Measurements from ENCODE around the gene CD82.
A peak's percentile ranks its signal among the peaks of the same experiment; 100 is the strongest.

Gene CD82

DNA sequence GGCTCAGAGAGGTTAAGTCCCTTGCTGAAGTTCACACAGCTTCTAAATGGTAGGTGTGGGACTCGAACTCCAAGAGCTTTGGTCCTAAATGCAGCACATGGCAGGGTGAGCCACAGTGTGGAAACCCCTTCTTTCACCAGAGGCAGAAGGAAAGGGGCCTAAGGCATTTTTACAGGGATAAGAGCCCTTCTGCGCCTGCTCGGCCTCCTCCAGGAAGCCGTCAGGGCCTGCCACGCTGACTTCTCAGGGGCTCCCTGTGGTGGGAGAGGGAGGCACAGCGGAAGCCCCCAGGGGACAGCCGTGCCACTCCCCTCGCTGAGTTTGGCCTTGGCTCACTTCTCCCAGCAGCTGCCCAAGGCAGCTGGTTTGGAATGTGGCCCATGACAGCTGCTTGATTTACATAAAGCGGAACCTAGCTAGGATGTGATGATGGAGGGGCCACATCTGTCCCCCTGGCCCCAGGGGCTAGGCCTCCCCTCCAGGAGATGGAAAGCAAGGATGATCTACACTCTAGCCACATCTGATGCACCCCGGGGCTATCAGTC is 35.4 kb downstream of the CD82 start:
- DNase-seq (ENCODE audit: low read depth in 2 of 2) = no peak

DNA sequence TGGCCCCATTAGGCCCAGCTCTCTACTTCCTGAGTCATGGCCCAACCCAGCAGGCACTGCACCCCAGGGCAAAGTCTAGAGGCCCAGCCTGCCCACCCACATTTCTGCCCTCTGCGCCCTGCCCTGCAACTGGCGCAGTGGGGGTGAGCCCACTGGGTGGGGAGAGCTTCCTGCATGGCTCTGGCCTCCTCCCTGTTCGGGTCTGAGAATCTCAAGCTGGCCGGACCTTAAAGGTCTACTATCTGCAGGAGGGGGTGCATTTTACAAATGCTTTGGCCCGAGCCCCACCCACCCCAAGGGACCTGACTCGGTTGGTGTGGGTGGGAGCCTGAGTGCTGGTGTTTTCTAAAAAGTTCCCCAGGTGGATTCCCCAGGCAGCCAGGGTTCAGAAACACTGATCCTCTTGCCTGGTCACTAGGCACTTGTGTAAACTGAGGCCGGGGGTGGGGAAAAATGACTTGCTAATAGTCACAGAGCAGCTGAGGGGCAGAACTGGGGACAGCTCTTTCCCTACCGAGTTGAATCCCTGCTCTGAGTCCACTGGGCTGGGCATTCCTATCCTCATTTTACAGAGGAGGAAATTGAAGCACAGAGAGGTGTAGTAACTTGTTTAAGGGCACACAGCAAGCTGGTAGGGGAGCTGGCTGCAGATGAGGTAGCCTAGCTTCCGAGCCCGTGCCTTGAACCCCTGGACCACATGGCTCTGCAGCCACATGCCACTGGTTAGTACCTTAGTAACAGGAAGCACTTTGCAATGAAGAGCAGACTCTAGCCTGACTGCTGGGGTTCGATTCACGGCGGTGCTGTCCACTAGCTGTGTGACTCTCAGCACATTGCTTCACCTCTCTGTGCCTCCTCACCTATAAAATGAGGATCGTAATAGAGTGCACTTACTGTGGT is 36.3 kb downstream of the CD82 start:
- DNase-seq (ENCODE audit: low read depth in 2 of 2) = no peak

DNA sequence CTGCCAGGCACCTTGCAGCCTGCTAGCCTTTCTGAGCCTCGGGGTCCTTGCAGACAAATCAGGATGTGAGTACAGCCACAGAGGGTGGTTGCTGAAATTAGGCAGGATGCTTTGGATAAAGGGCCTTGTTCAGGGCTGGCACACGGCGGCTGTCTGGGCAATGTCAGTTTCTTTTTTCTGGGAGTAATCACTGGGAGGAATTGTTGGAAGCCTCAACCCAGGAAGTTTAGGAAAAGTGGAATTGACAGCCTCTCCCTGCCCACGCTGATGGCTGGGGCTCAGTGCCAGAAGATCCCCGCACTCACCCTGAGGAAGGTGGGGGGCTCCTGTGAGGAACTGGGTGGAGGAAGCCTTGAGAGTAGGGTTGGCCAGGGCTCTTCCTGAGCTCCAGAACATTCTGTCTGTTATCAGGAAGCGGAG is 37.4 kb downstream of the CD82 start:
- DNase-seq (ENCODE audit: low read depth in 2 of 2) = no peak

DNA sequence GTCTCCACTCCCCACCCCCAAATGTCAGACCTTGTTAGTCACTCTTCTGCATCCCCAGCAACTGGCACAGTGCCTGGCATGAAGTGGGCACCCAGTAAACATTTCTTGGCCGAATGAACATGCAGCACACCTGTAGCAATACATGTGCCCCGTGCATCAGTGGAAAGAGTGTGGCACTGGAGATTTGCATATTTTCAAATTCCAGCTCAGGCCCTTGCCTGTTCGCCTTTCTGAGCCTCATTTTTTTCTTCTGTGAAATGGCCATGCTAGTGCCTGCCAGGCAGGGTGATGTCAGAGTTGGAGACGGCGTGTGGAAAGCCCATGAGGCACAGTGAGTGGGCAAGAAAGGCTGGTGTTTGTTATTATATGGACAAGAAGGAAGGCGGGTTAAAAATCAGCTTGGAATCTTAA is 38.7 kb downstream of the CD82 start:
- no peak for DNase-seq (ENCODE audit: low read depth in 2 of 2)

DNA sequence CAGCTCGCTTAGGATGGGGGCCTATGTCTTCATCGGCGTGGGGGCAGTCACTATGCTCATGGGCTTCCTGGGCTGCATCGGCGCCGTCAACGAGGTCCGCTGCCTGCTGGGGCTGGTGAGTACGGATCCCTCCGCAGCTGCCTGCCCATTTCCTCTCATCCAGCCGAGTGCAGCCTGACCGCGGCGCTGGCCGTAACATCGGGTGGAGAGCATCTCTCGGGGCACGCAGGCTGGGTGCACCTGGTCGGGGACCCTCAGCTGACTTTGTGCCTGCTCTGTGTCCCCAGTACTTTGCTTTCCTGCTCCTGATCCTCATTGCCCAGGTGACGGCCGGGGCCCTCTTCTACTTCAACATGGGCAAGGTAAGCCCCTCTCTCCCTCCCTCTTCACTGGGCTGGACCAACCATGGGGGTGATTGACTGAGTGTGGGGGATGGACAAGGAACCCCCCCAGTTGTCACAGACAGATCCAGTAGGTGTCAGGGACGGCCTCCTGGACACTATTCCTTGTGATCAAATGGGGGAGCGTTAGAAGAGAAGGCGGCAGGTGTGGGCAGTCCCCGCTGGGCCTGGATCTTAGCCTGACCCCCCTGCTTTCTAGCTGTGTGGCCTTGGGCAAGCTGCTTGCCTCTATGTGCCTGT is 39.7 kb downstream of the CD82 start:
- no peak for DNase-seq (ENCODE audit: low read depth in 2 of 2)

DNA sequence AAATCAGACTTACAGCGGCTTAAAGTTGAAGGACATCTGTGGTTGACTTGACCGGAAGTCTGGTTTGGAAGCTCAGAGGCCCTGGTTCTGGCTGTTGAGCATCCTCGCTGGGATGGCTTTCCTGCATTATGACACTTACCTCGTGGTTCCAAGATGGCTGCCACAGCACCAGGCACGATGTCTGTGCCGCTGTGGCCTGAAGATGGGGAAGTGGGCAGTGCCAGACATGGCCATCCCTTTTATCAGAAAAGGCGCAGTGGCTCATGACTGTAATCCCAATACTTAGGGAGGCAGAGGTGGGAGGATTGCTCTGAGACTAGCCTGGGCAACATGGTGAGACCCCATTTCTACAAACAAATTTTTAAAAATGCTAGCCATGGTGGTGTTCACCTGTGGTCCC is 40.5 kb downstream of the CD82 start:
- DNase-seq (ENCODE audit: low read depth in 2 of 2) = no peak

DNA sequence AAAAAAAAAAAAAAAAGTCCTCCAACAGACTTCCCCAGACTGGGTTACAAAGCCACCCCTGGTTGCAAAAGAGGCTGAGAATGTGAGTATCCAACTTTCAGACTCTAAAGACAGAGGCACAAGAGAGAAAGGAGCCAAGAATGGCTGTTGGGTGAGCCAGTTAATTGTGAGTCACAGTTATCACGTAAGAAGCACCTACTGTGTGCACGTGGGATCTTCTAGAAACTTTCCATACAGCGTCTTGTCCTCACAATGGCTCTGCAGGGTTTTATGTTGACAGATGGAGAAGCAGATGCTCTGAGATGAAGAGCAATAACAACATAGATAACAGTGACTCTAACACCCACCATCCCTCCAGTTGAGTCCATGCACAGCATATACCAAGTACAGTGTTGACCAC is 41.0 kb downstream of the CD82 start:
- no peak for DNase-seq (ENCODE audit: low read depth in 2 of 2)

DNA sequence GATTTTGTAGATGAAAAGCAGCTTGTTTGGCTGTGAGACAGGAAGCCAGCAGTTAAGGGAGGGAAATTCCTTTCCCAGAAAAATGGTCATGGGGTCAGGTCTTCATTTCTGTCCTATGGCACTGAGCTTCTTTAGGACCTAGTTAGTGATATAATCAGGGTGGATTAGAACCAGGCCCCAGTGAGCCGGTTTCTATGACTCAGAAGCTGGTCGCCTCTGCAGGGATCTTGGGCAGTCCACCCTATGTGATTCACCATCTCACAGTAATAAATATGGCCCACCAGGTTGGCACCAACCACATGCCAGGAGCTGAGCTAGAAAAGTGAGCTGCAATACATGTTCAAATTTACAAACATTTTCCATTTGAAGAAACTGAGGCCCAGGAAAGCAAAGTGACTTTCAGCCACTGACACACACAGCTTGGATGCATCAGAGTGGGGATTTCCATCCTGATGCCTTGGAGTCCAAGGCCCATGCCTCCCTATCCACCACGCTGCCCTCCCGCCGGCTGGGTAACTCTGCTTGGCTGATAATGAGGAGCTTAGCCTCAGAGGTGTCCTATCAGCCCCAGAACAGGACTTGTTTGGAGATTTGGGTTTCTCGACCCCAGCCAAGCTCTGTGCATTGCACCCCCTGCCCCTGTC is 42.0 kb downstream of the CD82 start:
- no peak for DNase-seq (ENCODE audit: low read depth in 2 of 2)

DNA sequence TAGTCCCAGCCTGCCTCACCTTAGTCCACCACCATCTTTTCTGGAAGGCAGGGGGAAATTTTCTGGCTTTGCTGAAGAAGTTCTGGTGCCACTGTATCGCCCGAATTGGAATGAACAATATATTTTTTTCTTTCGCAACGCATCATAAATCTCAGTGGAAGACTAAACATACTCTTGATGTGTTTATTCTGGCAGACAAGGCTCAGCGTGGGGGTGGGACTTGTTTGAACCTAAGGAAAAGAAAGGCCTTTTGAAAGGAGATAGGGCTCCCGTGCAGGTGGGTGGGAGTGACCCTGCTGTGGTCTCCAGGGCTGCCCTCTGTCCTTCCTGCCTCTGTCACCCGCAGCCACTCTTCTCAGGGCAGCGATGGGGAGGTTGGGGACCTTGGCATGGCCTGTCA is 42.5 kb downstream of the CD82 start:
- DNase-seq (ENCODE audit: low read depth in 2 of 2) = no peak

DNA sequence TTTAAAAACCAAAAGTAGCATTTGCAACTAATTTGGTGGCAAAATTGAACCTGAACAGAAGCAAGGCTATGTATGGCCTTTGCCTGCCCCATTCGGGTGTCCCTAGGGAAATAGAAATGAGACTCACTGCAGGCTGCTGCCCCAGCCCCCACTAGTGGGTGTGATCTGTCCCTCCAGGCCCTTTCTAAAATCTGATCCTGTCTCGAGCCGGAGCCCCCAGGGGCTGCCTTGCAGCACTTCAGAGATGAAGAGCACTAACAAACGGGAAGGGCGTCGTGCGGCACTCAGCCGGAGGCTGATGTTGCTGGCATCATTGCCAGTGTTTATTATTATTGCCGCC is 43.2 kb downstream of the CD82 start:
- no peak for DNase-seq (ENCODE audit: low read depth in 2 of 2)

DNA sequence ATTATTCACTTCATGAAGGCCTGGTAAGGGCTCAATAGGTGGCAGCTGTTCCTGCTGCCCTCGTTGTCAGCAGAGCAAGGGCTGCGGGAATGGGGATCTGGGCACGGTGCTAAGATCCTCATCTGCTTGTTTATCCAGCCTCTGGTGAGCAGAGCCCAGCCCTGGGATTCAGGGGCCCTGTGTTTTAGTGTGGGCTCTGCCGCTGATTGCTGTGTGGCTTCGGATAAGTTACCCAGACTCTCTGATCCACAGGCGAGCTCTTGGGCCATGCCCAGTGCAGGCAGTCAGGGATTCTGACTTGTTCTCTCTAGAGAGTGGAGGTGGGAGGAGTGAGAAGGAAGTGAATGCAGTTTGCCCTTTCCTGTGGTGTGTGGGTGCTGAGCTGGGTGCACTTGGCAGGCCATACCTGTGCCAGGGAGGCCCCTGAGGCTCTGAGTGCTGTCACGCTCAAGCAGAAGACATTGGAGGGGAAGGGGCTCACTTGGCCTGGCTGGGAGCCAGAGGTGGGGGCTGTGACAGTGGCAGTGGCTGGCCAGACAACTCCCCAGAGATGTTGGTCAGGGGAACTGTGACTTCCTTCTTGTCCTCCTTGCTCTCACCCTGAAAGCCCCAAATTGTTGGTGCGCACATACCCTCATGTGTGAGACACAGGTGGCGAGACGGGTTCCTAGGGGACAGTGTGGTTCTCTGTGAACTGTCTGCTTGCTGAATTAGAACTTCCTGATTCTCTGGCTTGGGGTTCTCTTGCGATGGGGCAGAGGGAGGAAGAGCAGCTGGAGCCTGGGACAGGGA is 43.7 kb downstream of the CD82 start:
- DNase-seq (ENCODE audit: low read depth in 2 of 2) = no peak

DNA sequence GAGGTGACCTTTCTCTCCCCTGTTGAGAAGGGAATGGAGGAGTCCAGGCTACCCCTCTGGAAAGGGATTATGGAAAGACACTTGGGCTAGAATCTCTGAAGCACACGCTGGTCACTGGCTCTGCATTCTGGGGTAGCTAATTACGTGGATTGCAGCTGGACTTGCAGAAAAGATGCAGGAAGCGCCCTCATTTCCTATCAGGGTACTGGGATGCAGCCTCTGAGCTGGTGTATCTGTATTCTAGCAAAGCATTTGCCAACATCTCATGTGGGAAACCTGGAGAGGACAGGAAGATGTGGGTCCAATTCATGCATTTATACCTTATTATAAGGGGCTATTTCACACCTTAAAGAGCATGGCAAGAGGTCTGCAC is 44.3 kb downstream of the CD82 start:
- no peak for DNase-seq (ENCODE audit: low read depth in 2 of 2)

DNA sequence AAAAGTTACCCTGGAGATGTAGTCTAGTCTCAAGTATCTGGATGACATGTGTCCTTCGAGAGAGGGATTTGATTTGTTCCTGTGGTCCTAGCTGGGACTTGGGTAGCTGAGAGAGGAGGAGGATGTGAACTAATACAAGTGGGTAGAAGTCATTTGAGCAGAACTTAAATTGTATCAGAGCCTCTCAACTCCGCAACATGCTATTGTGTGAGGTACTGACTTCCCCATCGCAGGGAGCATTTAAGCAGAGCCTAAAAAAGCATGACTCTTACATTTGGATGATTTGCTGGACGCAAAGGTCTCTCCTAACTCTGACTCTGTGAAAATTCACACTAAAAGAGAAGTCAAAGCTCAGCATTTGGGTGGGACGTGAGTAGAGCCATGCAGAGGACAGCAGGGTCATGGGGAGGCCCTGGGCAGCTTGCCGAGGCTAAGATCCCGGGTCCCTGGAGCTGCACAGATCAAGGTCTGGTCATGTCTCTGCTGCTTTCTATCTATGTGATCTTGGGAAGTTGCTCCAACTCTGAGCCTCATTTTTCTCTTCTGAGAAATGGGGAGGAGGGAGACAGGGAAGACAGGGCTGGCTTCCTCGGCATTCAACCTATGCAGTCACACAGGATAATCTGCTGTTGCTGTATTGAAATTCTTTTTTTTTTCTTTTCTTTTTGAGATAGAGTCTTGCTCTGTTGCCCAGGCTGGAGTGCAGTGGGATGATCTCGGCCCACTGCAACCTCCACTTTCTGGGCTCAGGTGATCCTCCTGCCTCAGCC is 44.9 kb downstream of the CD82 start:
- no peak for DNase-seq (ENCODE audit: low read depth in 2 of 2)

DNA sequence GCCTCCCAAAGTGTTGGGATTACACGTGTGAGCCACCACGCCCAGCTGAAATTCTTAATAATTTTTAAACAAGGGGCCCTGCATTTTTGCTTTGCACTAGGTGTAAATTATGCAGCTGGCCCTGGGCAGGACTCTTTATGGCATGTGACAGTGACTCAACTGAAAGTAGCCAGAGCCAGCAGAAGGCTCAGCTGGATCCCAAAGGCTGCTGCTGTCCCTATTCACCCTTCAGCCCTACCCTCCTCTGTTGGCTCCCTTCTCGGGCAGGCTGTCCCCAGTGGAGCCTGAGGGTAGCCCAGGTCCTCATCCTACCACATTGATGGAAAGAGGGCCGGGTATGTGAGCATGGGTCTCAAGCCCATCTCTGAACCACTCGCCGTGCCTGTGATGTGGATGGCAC is 45.6 kb downstream of the CD82 start:
- DNase-seq (ENCODE audit: low read depth in 2 of 2) = no peak

DNA sequence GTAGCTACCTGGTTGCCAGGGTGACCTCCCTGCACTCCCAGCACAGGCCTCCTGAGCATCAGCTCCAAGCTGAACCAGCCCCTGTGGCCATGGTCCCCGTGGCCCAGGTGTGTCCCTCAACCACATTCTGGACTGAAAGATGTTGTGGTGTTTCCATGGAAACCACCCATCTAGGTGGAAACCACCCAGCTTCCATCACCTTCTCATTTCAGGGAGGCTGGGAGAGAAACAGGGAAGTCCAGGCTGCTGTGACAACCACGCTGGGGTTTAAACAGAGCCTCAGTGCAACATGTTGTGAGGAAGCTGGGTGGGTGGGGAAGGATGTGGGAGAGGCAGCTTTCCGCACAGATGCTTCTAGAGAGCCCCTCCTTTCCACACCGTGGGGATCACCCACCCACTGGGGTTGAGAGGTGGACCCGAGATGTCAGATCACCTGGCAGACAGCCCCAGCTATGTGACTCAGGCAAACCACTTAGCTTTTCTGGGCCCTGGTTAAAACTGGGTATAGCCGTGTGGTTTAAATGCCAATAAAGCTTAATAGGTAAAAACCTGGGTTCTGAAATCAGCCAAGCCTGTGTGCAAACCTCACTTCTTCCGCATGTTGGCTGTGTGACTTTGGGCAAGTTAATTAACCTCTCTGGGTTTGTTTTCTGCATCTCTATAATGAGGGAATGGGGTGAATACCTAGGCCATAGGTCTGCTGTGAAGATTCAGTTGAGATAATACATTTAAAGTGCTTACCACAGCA is 46.4 kb downstream of the CD82 start:
- peak; percentile 60 to 82 for DNase-seq (ENCODE audit: low read depth in 2 of 2)

DNA sequence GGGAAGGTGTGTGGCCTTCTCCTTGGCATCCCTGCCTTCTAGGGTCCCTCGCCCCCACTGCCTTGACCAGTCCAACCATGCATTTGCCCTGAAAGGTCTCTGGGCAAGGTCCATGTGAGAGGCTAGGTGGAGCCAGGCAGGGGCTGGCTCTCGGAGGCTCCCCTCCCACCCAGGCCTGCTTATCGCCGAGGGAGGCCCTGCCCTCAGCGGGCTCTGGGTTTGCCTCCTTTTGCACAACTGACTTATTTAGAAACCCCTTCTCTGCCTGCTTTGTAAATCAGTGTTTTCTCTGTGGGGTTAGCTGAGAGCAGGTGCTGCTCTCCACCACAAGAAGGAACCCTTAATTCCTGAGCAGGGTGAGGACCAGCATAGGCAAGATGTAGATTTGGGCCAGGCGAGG is 47.7 kb downstream of the CD82 start:
- DNase-seq (ENCODE audit: low read depth in 2 of 2) = no peak

DNA sequence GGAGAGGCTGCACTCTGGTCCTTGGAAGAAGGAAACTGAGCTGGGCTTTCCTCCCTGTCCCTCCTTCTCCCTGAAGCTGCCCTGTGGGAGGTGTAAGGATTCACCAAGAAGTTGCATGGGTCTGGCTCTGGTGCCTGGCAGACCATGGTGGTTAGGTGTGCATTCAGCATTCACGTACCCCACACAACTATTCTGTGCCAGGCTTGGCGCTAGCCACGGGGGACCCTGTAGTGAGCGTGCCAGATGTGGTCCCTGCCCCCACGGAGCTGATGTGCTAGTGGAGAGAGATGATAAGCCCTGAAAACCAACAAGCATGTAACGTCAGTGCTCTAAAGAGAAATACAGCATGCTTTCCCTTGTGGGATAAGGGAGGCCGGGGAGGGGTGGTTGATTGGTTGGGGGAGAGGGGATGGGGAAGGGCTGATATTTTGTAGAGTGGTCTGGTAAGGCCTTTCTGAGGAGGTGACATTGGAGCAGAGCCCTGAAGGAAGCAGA is 48.9 kb downstream of the CD82 start:
- DNase-seq (ENCODE audit: low read depth in 2 of 2) = no peak

DNA sequence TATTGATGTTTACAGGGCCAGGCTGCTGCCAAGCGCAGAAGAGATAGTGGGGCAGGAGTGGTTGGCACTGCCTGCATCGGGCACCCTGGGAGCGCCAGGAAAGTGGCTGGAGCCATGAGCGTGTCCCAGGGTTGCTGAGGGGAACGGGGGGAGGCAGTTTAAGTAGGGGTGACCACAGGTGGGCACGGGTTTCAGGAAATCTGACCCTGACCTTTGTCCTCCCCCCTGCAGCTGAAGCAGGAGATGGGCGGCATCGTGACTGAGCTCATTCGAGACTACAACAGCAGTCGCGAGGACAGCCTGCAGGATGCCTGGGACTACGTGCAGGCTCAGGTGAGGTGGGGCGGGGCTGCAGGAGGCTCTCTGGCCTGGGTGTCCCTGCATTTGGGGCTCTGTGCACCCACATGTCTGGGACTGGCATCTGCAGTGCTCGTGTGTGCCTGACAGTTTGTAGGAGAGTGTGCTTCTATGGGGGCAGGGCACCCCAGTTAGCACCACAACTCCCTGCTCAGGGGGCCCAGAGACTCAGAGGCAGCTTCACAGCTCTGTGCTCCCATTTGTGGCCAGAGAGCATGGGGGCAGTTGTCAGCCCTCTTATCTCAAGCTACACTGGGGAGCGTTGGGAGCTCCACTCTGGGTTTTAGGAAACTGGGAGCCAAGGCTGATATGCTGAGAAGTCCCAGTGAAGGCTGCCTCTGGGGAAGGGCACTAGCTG is 49.7 kb downstream of the CD82 start:
- no peak for DNase-seq (ENCODE audit: low read depth in 2 of 2)

DNA sequence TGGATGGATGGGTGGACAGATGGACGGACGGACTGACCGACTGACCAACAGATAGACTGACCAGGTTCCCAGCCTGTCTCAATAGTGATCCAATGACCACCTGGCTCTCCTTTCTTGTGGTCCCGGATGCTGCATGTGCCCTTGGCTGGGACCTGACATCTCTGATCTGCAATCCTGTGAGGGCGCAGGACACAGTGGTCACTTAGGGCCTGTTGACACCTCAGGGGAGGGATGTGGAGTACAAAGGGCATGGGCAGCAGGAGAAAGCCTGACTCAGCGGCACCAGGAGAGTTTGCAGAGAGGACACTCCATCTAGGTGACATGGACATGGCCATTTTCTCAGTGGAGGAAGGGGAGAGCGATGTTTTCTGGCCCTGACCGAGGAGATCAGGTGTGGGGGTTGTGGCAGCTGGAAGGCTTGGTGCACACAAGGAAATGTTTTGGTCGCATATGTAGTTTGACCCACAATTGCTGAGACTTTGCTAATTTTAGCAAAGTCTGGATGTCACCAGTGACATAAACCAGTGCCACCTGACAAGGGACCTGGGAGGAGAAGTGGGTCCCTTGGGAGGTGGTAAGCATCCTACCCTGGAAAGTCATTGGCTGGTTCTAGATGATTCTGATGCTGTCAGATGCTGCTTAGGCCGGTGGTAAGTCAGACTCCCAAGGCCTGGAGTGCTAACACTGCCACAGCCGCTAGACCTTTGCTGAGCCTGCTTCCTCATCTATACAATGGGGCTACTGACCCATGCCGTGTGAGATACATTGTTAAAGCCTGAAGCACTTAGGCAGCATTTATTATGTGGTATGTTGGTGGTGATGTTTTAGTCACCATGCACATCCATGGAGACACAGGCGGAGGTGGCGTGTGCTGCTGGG is 50.7 kb downstream of the CD82 start:
- no peak for DNase-seq (ENCODE audit: low read depth in 2 of 2)
